ENCODE results near the gene ATP1A2.

The ATP1A2 gene

DNA sequence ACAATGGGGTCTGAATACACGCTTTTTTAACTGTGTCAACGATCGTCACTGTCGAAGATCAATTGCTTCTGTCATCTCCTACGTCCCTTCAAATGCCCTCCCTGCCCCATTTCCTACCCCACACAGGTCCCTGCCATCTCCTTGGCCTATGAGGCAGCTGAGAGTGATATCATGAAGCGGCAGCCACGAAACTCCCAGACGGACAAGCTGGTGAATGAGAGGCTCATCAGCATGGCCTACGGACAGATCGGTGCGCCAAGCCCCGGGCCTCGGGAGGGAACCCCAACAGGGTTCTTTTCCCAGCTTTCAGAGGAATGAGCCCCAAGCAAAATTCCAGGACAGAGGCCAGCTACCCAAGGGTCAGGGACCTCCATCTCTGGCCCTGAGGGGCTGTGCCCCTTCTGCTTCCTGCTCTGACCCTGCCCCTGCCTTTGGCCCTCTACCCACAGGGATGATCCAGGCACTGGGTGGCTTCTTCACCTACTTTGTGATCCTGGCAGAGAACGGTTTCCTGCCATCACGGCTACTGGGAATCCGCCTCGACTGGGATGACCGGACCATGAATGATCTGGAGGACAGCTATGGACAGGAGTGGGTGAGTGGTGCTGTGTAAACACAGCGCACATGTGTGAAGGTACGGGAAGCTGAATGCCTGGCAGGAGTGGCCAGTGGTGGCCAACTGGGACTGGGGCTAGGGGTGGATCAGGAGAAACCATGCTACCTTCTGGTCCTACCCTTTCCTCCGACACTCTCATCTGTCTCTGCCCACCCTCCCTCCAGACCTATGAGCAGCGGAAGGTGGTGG lies 20.8 kb downstream of the ATP1A2 start:
- Histone ChIP-seq H3K9ac (ENCODE audit: low read length) (no peak overlapping the region), H3F3A (ENCODE audit: insufficient read depth, low read length) (no peaks in the 10 kb centered on the region), H3K9me3 (ENCODE audit: low read length) (no peaks in the 10 kb centered on the region), H3K79me2 (ENCODE audit: insufficient read depth, low read length) (no peaks in the 10 kb centered on the region), H3K27ac (ENCODE audit: low read depth, low read length, poor library complexity, severe bottlenecking) (no peak overlapping the region), H3K9me2 (ENCODE audit: low read depth, low read length) (no peaks in the 10 kb centered on the region), H4K20me1 (ENCODE audit: insufficient read depth, low read length) (no peaks in the 10 kb centered on the region), H2AFZ (ENCODE audit: low read length) (no peak overlapping the region), H3K4me2 (ENCODE audit: low read length) (no peak overlapping the region), H3K4me1 (ENCODE audit: insufficient read depth, low read length, severe bottlenecking) (no peaks in the 10 kb centered on the region), H3K36me3 (ENCODE audit: insufficient read depth, low read length) (no peaks in the 10 kb centered on the region), H3K27me3 (ENCODE audit: insufficient read depth, low read length) (peaks cover 7% of the 10 kb centered on the region; the same call in 1 of the 2 replicates), H3K4me3 (ENCODE audit: low read depth, low read length, poor library complexity, severe bottlenecking) (no peak overlapping the region)
- TF ChIP-seq, protein P1, sequence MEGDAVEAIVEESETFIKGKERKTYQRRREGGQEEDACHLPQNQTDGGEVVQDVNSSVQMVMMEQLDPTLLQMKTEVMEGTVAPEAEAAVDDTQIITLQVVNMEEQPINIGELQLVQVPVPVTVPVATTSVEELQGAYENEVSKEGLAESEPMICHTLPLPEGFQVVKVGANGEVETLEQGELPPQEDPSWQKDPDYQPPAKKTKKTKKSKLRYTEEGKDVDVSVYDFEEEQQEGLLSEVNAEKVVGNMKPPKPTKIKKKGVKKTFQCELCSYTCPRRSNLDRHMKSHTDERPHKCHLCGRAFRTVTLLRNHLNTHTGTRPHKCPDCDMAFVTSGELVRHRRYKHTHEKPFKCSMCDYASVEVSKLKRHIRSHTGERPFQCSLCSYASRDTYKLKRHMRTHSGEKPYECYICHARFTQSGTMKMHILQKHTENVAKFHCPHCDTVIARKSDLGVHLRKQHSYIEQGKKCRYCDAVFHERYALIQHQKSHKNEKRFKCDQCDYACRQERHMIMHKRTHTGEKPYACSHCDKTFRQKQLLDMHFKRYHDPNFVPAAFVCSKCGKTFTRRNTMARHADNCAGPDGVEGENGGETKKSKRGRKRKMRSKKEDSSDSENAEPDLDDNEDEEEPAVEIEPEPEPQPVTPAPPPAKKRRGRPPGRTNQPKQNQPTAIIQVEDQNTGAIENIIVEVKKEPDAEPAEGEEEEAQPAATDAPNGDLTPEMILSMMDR (IDR thresholded peaks at IDR 0.05; ENCODE audit: low read length), result no peak
- no peak for TF ChIP-seq EZH2 (IDR thresholded peaks at IDR 0.05; ENCODE audit: borderline replicate concordance, low read length)

DNA sequence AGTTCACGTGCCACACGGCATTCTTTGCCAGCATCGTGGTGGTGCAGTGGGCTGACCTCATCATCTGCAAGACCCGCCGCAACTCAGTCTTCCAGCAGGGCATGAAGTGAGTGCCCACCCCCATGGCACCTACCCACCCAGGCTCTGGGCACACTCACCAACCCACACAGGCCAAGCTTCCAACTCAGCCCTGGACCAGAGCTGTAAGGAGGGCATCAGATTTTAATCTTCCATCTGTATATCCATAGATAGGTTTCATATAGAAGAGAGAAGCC lies 21.3 kb downstream of the ATP1A2 start:
- H3K79me2 ChIP-seq (ENCODE audit: insufficient read depth, low read length), result no peaks in the 10 kb centered on the region
- H3K36me3 ChIP-seq (ENCODE audit: insufficient read depth, low read length), result no peaks in the 10 kb centered on the region
- H3K27ac ChIP-seq (ENCODE audit: low read depth, low read length, poor library complexity, severe bottlenecking), result no peak overlapping the region

DNA sequence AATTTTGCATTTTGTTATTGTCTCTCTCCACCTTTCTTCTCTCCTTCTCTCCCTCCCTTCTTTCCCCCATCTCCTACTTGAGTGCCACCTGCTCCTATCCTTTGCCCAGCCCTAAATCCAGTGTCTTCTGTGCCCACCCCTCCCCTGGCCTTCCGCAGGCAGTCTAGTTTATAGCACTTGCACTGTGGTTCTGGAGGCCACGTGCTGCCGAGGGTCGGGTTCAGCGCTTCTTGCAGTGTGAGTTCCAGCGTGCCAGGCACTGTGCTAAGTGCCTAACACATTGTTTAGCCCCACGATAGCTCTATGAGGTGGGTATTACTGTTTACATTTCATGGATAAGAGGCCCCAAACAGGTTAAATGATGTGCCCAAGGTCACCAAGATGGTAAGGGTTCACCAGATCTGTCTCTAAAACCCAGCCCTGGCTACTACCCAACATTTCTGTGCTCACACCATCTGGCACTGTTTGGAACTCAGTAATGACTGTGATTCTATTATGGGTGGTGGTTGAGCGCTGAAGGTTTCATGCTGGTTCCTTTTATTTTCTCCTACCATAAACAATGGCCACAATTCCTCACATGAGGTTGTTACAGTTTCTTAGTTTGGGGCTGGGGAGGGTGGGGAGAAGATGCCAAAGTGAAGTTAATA lies 21.8 kb downstream of the ATP1A2 start:
- Histone ChIP-seq H2AFZ (ENCODE audit: low read length) (no peak overlapping the region), H3K27ac (ENCODE audit: low read depth, low read length, poor library complexity, severe bottlenecking) (no peak overlapping the region), H3K36me3 (ENCODE audit: insufficient read depth, low read length) (no peaks in the 10 kb centered on the region), H3K4me2 (ENCODE audit: low read length) (no peak overlapping the region), H3K27me3 (ENCODE audit: insufficient read depth, low read length) (peaks cover 4% of the 10 kb centered on the region; the same call in 1 of the 2 replicates), H3K9ac (ENCODE audit: low read length) (no peak overlapping the region), H3K9me3 (ENCODE audit: low read length) (no peaks in the 10 kb centered on the region), H3K9me2 (ENCODE audit: low read depth, low read length) (no peaks in the 10 kb centered on the region), H3K79me2 (ENCODE audit: insufficient read depth, low read length) (no peaks in the 10 kb centered on the region), H3K4me3 (ENCODE audit: low read depth, low read length, poor library complexity, severe bottlenecking) (no peak overlapping the region), H4K20me1 (ENCODE audit: insufficient read depth, low read length) (no peaks in the 10 kb centered on the region), H3F3A (ENCODE audit: insufficient read depth, low read length) (no peaks in the 10 kb centered on the region), H3K4me1 (ENCODE audit: insufficient read depth, low read length, severe bottlenecking) (no peaks in the 10 kb centered on the region)
- TF ChIP-seq, protein P1 (IDR thresholded peaks at IDR 0.05; ENCODE audit: low read length), result no peak
- no peak for TF ChIP-seq EZH2 (IDR thresholded peaks at IDR 0.05; ENCODE audit: borderline replicate concordance, low read length)

More for the DNA sequence above, 21.3 kb downstream of the ATP1A2 start:
- Histone ChIP-seq H3K9ac (ENCODE audit: low read length) (no peak overlapping the region), H2AFZ (ENCODE audit: low read length) (no peak overlapping the region), H3F3A (ENCODE audit: insufficient read depth, low read length) (no peaks in the 10 kb centered on the region), H3K4me2 (ENCODE audit: low read length) (no peak overlapping the region), H3K9me3 (ENCODE audit: low read length) (no peaks in the 10 kb centered on the region), H4K20me1 (ENCODE audit: insufficient read depth, low read length) (no peaks in the 10 kb centered on the region), H3K27me3 (ENCODE audit: insufficient read depth, low read length) (peaks cover 5% of the 10 kb centered on the region; the same call in 1 of the 2 replicates), H3K4me1 (ENCODE audit: insufficient read depth, low read length, severe bottlenecking) (no peaks in the 10 kb centered on the region), H3K4me3 (ENCODE audit: low read depth, low read length, poor library complexity, severe bottlenecking) (no peak overlapping the region), H3K9me2 (ENCODE audit: low read depth, low read length) (no peaks in the 10 kb centered on the region)
- TF ChIP-seq EZH2 (IDR thresholded peaks at IDR 0.05; ENCODE audit: borderline replicate concordance, low read length), result no peak
- TF ChIP-seq, protein P1 (IDR thresholded peaks at IDR 0.05; ENCODE audit: low read length), result no peak
